ENCODE results near the gene BPIFB2. TPM values are rescaled to one million over a fixed set of nuclear protein-coding genes. Genes with fewer than 3 reads are reported as not detected.

Gene BPIFB2
- total and polyA plus RNA-seq, 2 donors from 2014 or later, result not detected

- Histone ChIP-seq H3K27me3 (ENCODE audit: control insufficient read depth, insufficient read depth, low read length) (no peaks in the 10 kb centered on the region), H3K36me3 (ENCODE audit: control insufficient read depth in 2 of 3, insufficient read depth in 3 of 3, low read length in 3 of 3) (no peaks in the 10 kb centered on the region), H3K9me3 (ENCODE audit: control insufficient read depth in 2 of 3, insufficient read depth in 1 of 3, low read length in 3 of 3) (no peaks in the 10 kb centered on the region), H3K9ac (ENCODE audit: low read length in 3 of 3) (no peak overlapping the region), H3K4me3 (ENCODE audit: low read length in 3 of 3) (no peak overlapping the region), H3K27ac (ENCODE audit: low read depth in 2 of 2, low read length in 2 of 2) (no peak overlapping the region), H3K4me1 (ENCODE audit: control insufficient read depth in 2 of 3, insufficient read depth in 2 of 3, low read depth in 1 of 3, low read length in 3 of 3) (no peaks in the 10 kb centered on the region)
- intact Hi-C loops (cut with DNase I), result no loop called here
- no peak for TF ChIP-seq CTCF (IDR thresholded peaks at IDR 0.05; ENCODE audit: borderline replicate concordance, extremely low read depth, insufficient read depth)
- no peak for DNase-seq
- no peak for FAIRE-seq
Measured at GRCh38 chr20:33030076-33030475, 22.6 kb downstream of the BPIFB2 start.

GRCh38 chr20:33030569-33030968 lies 23.1 kb downstream of the BPIFB2 start:
- no peak for TF ChIP-seq CTCF (IDR thresholded peaks at IDR 0.05; ENCODE audit: borderline replicate concordance, extremely low read depth, insufficient read depth)
- no peaks in the 10 kb centered on the region for H3K4me1 ChIP-seq (ENCODE audit: control insufficient read depth in 2 of 3, insufficient read depth in 2 of 3, low read depth in 1 of 3, low read length in 3 of 3)
- H3K9ac ChIP-seq (ENCODE audit: low read length in 3 of 3), result no peak overlapping the region
- no peak overlapping the region for H3K4me3 ChIP-seq (ENCODE audit: low read length in 3 of 3)
- FAIRE-seq (no peak), DNase-seq (no peak)
- H3K36me3 ChIP-seq (ENCODE audit: control insufficient read depth in 2 of 3, insufficient read depth in 3 of 3, low read length in 3 of 3), result no peaks in the 10 kb centered on the region
- H3K9me3 ChIP-seq (ENCODE audit: control insufficient read depth in 2 of 3, insufficient read depth in 1 of 3, low read length in 3 of 3), result no peaks in the 10 kb centered on the region
- intact Hi-C loops (cut with DNase I), result no loop called here
- no peaks in the 10 kb centered on the region for H3K27me3 ChIP-seq (ENCODE audit: control insufficient read depth, insufficient read depth, low read length)
- no peak overlapping the region for H3K27ac ChIP-seq (ENCODE audit: low read depth in 2 of 2, low read length in 2 of 2)

- TF ChIP-seq CTCF (IDR thresholded peaks at IDR 0.05; ENCODE audit: borderline replicate concordance, extremely low read depth, insufficient read depth), result no peak
- intact Hi-C loops (cut with DNase I), result no loop called here
- H3K27me3 ChIP-seq (ENCODE audit: control insufficient read depth, insufficient read depth, low read length), result no peaks in the 10 kb centered on the region
- no peaks in the 10 kb centered on the region for H3K4me1 ChIP-seq (ENCODE audit: control insufficient read depth in 2 of 3, insufficient read depth in 2 of 3, low read depth in 1 of 3, low read length in 3 of 3)
- H3K27ac ChIP-seq (ENCODE audit: low read depth in 2 of 2, low read length in 2 of 2), result no peak within 1 kb of the TSS
- H3K4me3 ChIP-seq (ENCODE audit: low read length in 3 of 3), result no peak within 1 kb of the TSS
- H3K36me3 ChIP-seq (ENCODE audit: control insufficient read depth in 2 of 3, insufficient read depth in 3 of 3, low read length in 3 of 3), result no peaks in the 10 kb centered on the region
- FAIRE-seq, result no peak
- no peaks in the 10 kb centered on the region for H3K9me3 ChIP-seq (ENCODE audit: control insufficient read depth in 2 of 3, insufficient read depth in 1 of 3, low read length in 3 of 3)
- no peak for DNase-seq
- H3K9ac ChIP-seq (ENCODE audit: low read length in 3 of 3), result no peak within 1 kb of the TSS
Measured at GRCh38 chr20:33031531-33031930, 24.0 kb downstream of the BPIFB2 start, which contains the start of gene BPIFB6. TSS of gene BPIFB6 (plus strand) at chr20:33031648. CDS start at chr20:33031648, 0 bp downstream.

- FAIRE-seq (no peak), DNase-seq (no peak)
- Histone ChIP-seq H3K4me3 (ENCODE audit: low read length in 3 of 3) (no peak overlapping the region), H3K9me3 (ENCODE audit: control insufficient read depth in 2 of 3, insufficient read depth in 1 of 3, low read length in 3 of 3) (no peaks in the 10 kb centered on the region), H3K36me3 (ENCODE audit: control insufficient read depth in 2 of 3, insufficient read depth in 3 of 3, low read length in 3 of 3) (no peaks in the 10 kb centered on the region), H3K27ac (ENCODE audit: low read depth in 2 of 2, low read length in 2 of 2) (no peak overlapping the region), H3K9ac (ENCODE audit: low read length in 3 of 3) (no peak overlapping the region), H3K27me3 (ENCODE audit: control insufficient read depth, insufficient read depth, low read length) (no peaks in the 10 kb centered on the region), H3K4me1 (ENCODE audit: control insufficient read depth in 2 of 3, insufficient read depth in 2 of 3, low read depth in 1 of 3, low read length in 3 of 3) (no peaks in the 10 kb centered on the region)
- TF ChIP-seq CTCF (IDR thresholded peaks at IDR 0.05; ENCODE audit: borderline replicate concordance, extremely low read depth, insufficient read depth), result no peak
- intact Hi-C loops (cut with DNase I), result no loop called here
Measured at GRCh38 chr20:33032555-33032954, 25.1 kb downstream of the BPIFB2 start.
